ENCODE results near the gene PCBP3.
"Not testable (repeated sequence)": the region's sequence is repeated elsewhere in the genome, so short reads cannot be mapped to it uniquely, and the experiment has no call there.

The PCBP3 gene

DNA sequence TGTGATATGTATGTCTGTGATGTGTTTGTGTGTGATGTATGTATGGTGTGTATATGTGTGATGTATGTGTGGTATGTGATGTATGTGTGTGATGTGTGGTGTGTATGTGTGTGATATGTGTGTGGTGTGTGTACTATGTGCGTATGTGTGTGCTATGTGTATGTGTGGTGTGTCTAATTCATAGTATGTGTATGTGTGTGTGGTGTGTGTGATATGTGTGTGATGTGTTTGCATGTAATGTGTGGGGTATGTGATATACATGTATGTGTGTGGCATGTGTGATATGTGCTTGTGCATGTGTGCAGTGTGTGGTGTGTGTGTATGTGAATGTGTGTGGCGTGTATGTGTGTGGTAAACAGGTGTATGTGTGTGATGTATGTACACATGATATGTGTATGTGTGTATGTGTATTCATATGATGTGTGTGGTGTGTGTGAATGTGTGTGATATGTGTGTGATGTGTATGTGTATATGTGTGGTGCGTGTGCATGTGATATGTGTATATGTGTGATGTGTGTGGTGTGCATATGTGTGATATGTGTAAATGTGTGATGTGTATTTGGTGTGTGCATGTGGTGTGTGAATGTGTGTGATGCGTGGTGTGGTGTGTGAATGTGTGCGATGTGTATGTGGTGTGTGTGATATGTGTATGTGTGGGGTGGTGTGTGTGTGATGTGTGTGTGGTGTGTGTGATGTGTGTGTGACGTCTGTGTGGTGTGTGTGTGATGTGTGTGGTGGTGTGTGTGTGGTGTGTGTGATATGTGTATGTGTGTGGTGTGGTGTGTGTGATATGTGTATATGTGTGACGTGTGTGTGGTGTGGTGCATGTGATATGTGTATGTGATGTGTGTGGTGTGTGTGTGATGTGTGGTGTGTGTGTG, 8.0 kb upstream of the PCBP3 start:
- no peak for DNase-seq (ENCODE audit: low spot score)

DNA sequence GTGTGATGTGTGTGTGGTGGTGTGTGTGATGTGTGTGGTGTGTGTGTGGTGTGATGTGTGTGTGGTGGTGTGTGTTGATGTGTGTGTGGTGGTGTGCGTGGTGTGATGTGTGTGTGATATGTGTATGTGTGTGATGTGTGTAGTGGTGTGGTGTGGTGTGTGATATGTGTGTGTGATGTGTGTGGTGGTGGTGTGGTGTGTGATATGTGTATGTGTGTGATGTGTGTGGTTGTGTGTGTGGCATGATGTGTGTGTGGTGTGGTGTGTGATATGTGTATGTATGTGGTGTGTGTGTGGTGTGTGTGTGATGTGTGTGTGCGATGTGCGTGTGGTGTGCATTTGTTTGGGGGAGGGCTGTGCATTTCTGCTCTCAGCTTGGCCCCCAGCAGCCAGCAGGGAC, 7.1 kb upstream of the PCBP3 start:
- DNase-seq (ENCODE audit: low spot score) = no peak

DNA sequence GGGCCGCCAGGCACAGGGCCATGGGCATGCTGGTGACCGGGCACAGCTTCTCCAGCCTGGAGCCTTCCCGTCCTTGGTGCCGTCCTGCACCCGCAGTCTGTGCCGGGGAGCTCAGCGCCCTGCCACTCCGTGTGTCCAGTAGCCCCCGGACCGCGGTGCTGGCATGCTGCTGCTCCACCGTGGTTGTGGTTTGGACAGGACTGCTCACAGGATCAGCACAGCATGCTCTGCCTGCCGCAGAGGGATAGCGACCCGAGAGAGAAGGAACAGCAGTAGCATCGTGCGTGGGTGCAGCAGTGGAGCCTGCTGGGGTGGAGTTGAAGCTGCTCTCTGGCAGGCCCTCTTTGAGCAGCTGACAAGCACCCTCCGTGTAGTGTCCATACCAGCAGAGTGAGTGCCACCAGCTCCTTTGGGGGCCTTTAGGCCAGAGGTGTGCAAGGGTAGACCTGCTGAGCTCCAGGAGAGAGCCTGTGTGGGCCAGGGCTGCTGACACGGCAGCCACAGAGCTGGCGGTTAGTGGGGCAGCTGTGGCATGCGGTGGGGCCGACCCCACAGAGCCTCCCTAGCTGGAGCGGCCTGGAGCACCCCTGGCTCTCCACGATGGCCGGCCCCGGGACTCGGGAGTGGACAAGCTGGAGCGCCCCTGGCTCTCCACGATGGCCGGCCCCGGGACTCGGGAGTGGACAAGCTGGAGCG, 6.4 kb upstream of the PCBP3 start:
- DNase-seq (ENCODE audit: low spot score) = no peak

DNA sequence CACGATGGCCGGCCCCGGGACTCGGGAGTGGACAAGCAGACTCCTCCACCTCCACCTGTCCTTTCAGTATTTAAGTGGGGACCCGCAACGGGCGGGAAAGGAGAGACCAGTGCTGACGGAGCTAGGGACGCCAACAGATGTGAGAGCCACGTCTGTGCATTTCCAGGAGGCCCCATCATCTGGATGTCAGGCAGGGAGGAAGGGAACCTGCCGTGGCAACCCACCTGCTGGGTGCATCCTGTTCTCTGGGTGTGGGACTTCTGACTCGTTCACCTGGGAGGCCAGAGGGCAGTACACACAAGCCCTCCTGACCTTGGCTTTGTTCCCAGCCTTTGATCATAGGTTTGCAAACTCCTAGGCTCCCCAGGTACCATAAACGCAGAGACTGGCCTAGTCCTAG, 5.6 kb upstream of the PCBP3 start:
- no peak for DNase-seq (ENCODE audit: low spot score)

DNA sequence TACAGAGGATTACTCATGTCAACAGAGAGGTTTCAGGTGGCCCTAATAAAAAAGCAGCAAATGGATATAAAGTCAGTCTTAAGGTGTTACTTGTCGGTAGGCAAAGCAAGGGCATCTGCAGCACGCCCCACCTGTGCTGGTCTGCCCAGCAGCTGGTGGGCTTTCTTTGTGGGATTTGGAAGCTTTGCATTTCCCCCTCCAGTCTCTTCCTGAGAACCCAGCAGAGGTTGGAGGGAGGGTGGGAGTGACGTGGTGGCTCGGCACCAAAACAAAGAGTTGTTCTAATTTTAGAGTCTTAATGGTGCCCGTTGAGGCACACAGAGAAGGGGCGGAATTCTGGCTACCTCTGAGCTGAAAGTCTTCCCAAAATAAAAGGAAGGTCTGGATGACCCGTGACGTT, 4.8 kb upstream of the PCBP3 start:
- no peak for DNase-seq (ENCODE audit: low spot score)

DNA sequence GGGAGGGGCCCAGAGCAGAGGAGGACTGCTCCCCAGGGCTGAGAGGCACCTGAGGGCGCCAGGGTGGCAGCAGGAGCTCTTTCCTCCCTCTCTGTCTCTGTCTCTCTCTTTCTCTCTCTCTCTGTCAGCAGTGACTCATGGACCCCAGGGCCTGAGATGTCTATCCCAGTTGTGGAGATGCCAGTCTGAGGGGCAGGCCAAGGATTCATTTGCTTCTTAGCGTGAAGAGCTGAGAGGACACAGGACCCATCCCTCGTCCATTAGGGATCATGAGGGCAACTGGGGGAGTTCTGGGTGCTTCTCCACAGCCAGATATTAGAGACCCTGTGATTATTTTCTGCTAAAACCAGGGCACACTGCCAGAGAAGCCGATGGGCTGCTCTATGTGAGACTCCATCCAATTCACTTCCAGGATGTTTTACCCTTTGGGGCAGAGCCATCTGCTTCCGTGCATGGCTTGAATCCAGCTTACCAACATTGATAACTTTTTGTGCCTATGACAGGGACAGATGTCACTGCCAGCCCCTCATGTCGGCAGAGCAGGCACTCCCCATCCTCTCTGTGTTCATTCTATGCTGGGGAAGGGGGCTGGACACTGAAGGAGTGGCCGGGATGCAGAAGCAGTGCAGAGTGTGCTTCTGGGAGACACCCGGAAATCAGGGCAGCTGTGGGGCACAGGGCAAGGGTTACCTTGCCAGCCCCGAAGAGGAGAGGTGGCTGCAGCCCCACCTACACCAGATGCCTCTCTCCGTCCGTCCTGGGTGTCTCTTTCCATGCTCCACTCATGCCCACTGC, 4.1 kb upstream of the PCBP3 start:
- DNase-seq (ENCODE audit: low spot score) = no peak

GRCh38 chr21:45640001-45640887, 3.3 kb upstream of the PCBP3 start:
- DNase-seq (ENCODE audit: low spot score) = peak; percentile 24

- DNase-seq (ENCODE audit: low spot score) = no peak
Observed at GRCh38 chr21:45640888-45641479, 2.5 kb upstream of the PCBP3 start.

GRCh38 chr21:45641480-45642035, 2.0 kb upstream of the PCBP3 start:
- no peak for DNase-seq (ENCODE audit: low spot score)

GRCh38 chr21:45642122-45642813, 1.3 kb upstream of the PCBP3 start:
- DNase-seq (ENCODE audit: low spot score) = no peak

- no peak for DNase-seq (ENCODE audit: low spot score)
Observed at GRCh38 chr21:45644041-45644906, 749 bp downstream of the PCBP3 start.

DNA sequence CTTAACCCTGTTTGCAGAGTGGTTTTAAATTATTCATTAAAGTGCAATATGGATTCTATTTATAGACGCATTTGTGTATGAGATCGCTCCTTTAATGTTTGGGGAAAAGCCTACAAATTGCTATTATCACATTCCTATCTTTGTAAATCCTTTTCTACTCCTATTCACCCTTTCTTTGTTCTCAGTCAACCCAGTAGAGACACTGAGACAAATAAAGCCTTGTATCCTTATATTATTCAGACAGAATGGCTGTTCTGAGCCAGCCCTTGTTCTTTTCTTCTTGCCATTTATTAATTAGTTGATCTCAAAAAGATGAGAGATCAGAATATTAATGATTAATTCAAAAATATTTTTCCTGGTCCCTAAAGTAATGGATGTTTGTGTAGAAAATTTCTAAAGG, 8.4 kb downstream of the PCBP3 start:
- DNase-seq (ENCODE audit: low spot score) = no peak

DNA sequence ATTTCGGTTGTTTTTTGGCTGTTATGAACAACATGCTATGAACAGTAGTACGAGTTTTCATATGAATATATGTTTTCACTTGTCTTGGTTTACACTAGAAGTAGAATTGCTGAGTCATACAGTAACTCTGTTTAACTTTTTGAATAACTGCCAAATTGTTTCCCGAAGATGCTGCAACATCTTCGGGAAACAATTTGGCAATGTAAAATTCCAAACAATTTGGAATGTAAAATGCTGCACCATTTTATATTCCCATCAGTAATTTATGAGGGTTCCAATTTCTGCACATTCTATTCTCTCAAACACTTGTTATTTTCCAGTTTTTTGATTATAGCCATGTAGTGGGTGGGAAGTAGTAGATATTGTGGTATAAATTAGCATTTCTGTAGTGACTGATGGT, 11.6 kb downstream of the PCBP3 start:
- no peak for DNase-seq (ENCODE audit: low spot score)

- not testable (repeated sequence) for DNase-seq (ENCODE audit: low spot score)
Observed at GRCh38 chr21:45656114-45656513, 12.6 kb downstream of the PCBP3 start.

GRCh38 chr21:45661913-45662622, 18.5 kb downstream of the PCBP3 start:
- DNase-seq (ENCODE audit: low spot score) = not testable (repeated sequence)

DNA sequence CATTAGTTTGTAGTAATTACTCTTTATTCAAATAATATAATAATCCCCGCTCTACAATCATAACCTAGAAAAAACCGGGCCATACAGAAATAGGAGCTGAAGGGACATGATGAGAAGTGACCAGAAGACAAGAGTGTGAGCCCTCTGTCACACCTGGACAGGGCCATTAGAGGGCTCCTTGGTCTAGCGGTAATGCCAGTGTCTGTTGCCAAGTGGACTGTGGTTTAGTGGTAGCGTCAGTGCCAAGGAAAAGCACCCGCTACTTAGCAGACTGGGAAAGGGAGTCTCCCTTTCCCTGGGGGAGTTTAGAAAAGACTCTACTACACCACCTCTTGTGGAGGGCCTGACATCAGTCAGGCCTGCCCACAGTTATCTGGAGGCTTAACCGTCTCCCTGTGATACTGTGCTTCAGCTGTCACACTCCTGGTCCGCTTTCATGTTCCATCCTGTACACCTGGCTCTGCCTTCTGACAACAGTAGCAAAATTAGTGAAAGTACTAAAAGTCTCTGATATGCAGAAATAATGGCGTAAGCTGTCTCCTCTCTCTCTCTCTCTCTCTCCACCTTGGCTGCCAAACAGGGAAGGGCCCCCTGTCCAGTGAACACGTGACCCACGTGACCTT, 19.2 kb downstream of the PCBP3 start:
- DNase-seq (ENCODE audit: low spot score) = not testable (repeated sequence)

- DNase-seq (ENCODE audit: low spot score) = no peak
Observed at GRCh38 chr21:45669382-45669781, 25.9 kb downstream of the PCBP3 start.

DNA sequence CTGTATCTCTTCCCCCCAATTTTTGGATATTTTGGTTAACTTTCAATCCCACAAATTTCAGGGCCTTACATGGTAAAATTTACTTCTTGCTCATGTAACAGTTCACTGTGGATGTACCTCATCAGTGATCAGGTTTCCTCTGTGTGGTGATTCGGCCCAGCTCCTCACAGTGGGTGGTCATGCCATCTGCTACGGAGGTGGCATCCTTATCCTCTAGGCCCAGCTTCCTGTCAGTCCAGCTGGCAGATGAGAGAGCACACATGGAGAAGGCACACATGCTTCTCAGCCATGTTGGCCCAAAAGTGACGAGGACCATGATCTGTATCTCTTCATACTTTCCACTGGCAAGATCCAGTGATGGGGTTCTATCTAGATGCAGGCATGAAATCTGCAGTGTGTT, 27.2 kb downstream of the PCBP3 start:
- DNase-seq (ENCODE audit: low spot score) = no peak
